Stomach (tissue), 4 donors: ENCODE measurements around the gene CSNK2A2.

Experiments
- POLR2A ChIP-seq, 4 donors: fragments of 450-650 bp; IDR thresholded peaks; one replicate each; pipeline ENCODE4 v1.6.1; 2016; ENCODE audit warnings: antibody characterized with exemption in 4 of 4, control low read depth in 2 of 4, mild to moderate bottlenecking in 1 of 4, moderate library complexity in 1 of 4
- POLR2AphosphoS5 ChIP-seq, 3 donors: sonication (generic); formaldehyde crosslinking; IDR thresholded peaks; one replicate each; pipeline ENCODE4 v1.6.1; 2016; ENCODE audit warnings: antibody characterized with exemption in 3 of 3

- TF ChIP-seq POLR2AphosphoS5 (IDR thresholded peaks at IDR 0.05), result no peak
- TF ChIP-seq POLR2A (IDR thresholded peaks at IDR 0.05), result no peak
These were observed 70.3 kb downstream of the CSNK2A2 start for GRCh38 chr16:58127634-58128033.
